GM19238 (cell line): ENCODE results near the gene RBBP8NL.

ENCODE experiments used
- DNase-seq: peaks from one replicate; pipeline ENCODE4 v3.0.0; 2011; ENCODE audit warnings: low spot score; ENCODE audit not compliant: insufficient read length

The RBBP8NL gene

DNA sequence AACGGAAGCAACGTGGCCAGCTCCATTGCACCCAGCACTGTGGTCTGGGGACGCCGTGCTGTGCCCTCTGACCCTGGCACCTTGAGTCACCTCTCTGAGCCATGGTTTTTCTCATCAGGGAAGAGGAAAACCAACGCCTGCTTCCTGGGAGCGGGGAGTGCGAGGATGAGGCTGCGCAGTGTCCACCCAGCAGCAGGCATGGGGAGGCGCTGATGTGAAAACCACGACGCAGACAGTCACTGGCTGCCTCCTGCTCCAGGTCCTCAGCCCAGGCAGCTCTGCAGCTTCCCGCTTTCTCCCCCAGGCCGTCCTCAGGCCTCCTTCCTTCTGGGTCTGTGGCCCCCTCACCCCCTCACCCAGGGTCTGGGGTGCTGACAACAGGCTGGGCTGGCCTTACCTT lies 34.5 kb upstream of the RBBP8NL start:
- DNase-seq = no peak

GRCh38 chr20:62461157-62461556 lies 33.8 kb upstream of the RBBP8NL start:
- DNase-seq = no peak

- DNase-seq = no peak
These were observed 33.3 kb upstream of the RBBP8NL start for GRCh38 chr20:62460678-62461077.

DNA sequence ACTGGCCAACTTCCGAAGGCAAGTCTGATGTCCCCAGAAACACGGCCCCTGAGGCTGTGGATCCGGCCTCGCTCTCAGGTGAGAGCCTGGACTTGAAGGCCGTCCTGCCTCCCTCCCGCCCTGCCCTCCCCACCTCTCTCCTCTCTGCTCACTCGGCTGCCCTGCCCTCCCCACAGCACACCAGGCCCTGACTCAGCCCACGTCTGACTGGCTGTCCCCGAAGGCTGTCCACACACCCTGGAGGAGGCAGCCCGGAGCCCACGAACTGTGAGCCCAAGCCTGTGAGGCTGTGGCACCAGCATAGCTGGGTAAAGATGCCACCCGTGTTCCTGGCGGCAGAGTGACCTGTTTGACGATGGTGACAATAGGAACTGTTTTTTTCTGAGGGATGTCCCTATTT lies 32.1 kb upstream of the RBBP8NL start:
- no peak for DNase-seq

GRCh38 chr20:62458275-62459251 lies 31.2 kb upstream of the RBBP8NL start:
- DNase-seq = no peak

DNA sequence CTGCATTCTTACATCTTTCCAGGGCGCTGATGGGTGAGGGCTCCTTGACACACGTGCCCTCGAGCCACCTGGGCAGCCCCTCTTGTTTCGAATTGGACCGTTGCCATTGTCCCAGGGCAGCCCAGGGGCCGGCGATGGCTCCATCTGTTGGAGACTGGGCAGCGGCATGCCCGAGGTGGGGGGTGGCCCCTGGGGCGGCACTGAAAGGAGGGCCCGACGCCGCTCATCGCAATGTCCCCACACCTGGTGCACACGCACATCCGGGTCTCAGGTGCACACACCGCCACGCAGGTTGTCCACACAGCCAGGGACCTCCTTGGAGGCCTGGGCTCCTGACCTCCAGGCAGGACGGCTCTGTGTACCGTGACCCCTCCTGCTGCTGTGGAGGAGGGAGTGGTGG lies 30.5 kb upstream of the RBBP8NL start:
- DNase-seq = no peak

DNA sequence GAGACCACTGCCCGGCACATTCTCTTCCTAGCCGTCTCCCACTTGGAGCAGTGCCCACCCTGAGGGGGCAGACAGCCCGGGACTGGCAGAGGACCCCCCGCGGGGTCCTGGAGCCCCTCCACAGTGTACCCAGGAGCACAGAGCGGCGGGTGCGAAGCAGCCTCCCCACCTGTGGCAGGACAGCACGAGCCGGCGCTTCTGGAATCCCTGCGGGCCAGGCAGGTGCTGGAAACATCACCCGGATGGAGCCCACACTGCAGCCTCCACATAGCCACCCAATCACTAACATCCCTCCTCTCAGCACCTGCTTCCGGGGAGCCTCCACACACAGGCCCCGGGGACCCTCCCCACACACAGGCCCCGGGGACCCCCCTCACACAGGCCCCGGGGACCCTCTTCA lies 29.8 kb upstream of the RBBP8NL start:
- no peak for DNase-seq

DNA sequence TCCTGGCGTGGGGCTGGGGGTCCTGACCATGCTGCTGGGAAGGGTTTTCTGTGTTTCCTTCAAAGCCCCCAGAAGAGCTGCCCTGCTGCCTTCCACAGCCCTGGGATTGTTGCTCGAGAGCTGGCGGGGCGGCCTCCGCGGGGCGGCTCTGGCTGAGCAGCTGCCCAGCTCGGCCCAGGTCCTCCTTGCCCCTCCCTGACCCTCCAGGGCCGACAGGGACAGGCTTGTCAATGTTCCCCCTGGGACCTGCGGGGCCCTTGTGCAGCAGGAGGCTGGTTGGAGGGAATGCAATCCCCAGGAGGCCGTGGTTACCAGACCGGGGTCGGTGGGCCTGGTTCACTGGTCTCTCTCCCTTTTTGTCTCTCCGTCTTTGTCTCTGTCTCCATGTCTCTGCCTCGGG lies 28.6 kb upstream of the RBBP8NL start:
- no peak for DNase-seq

GRCh38 chr20:62454904-62455636 lies 27.7 kb upstream of the RBBP8NL start:
- no peak for DNase-seq

- DNase-seq = no peak
These were observed 26.0 kb upstream of the RBBP8NL start for GRCh38 chr20:62453186-62453808.

GRCh38 chr20:62452475-62453095 lies 25.2 kb upstream of the RBBP8NL start:
- DNase-seq = no peak

DNA sequence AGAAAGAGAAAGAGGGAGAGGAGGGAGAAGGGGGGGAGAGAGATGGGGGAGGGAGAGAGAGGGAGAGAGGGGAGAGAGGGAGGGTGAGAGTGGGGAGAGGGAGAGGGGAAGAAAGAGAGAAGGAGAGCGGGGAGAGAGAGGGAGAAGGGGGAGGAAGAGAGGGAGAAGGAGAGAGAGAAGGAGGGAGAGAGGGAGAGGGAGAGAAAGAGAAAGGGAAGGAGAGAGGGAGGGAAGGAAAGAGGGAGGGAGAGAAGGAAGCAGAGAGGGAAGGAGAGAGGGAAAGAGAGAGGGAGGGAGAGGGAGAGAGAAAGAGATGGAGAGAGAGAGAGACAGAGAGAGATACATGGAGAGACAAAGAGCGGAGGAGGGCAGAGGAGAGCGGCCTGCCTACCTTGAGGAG lies 24.6 kb upstream of the RBBP8NL start:
- DNase-seq = no peak

DNA sequence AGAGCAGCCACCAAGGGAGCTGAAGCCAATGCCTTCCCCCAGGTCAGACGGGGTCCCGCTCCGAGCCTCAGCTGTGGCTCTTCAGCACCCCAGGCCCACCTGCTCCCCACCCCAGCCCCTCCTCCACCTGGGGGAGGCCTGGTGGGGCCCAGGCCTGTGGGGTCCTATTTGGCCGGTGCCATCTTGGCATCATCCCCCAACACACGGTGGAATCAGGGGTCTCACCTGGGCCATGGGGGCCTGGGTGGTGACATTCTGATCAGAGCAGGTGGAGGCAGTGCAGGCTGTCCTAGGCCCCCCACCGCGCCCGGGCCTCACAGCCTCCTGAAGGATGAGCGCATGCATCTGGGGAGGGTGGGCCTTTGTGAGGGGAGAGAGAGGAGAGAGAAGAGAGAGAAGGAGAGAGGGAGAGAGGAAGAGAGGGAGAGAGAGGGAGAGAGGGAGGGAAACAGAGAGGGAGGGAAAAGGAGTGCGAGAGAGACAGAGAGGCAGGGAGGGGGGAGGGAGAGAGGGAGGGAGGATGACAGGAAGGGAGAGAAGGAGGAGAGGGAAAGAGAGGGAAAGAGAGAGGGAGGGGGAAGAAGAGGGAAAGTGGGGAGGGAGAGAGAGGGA lies 23.9 kb upstream of the RBBP8NL start:
- DNase-seq = no peak

GRCh38 chr20:62449951-62450691 lies 22.8 kb upstream of the RBBP8NL start:
- DNase-seq = no peak

GRCh38 chr20:62448788-62449187 lies 21.4 kb upstream of the RBBP8NL start:
- no peak for DNase-seq

GRCh38 chr20:62448038-62448437 lies 20.7 kb upstream of the RBBP8NL start:
- DNase-seq = no peak

DNA sequence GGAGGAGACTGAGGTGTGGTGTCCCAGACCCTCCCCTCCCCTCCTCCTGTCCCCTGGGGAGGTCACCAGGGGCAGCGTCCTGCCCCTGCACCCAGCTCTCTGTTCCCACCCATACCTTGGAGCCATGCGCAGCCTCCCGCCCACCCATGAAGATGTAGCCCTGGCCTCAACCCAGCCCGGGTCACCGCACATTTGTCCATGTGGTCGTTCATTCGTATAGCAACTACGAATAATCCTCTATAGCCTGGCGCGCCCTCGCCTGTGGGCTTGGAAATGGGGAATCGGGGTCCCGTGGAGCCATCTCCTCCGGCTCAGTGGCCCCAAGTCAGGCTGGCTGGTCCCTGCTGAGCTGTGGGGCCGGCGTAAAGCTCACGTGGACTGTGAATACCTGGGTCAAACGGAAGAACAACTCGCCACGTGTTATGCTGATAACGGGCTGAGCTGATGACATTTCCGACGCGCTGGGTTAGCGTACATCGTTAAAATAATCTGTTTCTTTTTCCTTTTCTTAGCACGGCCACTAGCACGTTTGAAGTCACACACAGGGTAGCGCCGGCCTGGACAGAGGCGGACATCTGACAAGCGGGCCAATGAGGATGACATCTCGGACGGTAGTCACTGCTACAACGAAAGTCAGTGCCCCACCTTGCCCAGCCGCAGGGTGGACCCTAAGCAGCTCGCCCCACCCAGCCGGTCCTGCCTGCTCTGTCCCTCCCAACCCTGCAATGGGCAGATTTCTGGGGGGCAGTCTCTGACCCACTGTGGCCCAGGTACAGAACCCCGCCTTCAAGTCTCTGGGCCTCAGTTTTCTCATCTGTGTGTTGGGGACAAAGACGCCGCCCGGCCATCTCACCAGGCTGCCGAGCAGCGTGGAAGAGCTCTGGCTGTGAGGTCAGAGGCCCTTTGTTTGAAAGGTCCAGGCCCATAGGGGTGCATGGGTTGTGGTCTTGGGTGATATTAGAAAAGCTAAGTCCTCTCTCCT lies 19.8 kb upstream of the RBBP8NL start:
- no peak for DNase-seq

DNA sequence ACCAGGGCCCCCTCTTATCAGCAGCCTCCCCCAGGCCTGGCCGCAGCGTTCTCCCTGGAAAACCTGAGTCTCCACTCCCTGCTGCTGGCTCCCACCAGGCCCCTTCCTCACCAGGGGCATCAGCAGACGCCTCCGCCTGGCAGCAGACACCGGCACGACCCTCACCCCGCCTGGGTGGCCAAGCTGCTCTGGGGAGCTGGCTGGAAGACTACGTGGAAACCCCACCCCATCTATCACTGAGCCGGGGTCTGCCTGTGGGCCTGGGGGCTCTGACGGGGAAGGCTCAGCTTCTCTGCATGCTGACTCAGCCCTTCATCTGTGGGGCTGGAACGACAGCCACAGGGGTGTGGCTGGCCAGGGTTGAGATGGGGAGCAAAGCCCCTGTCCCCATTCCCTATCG lies 19.1 kb upstream of the RBBP8NL start:
- DNase-seq = no peak
